Measurements from ENCODE around the gene FAM174B.

FAM174B gene

GRCh38 chr15:92579931-92580470, 75.6 kb downstream of the FAM174B start:
- no peaks in the 10 kb centered on the region for H3K79me2 ChIP-seq (ENCODE audit: insufficient read depth, low read length)
- no peak overlapping the region for H3K9ac ChIP-seq (ENCODE audit: low read depth, low read length, poor library complexity, severe bottlenecking)
- H2AFZ ChIP-seq (ENCODE audit: low read length), result no peak overlapping the region
- H3K27me3 ChIP-seq (ENCODE audit: insufficient read depth, low read length, poor library complexity, severe bottlenecking), result no peaks in the 10 kb centered on the region
- no peaks in the 10 kb centered on the region for H3K9me3 ChIP-seq (ENCODE audit: insufficient read depth, low read depth, low read length)
- H4K20me1 ChIP-seq (ENCODE audit: insufficient read depth, low read length, poor library complexity, severe bottlenecking), result no peaks in the 10 kb centered on the region
- no peak overlapping the region for H3K4me3 ChIP-seq (ENCODE audit: low read length, poor library complexity, severe bottlenecking)
- H3K4me2 ChIP-seq (ENCODE audit: low read depth, low read length, poor library complexity, severe bottlenecking), result no peak overlapping the region
- H3F3A ChIP-seq (ENCODE audit: low read depth), result no peaks in the 10 kb centered on the region
- no peaks in the 10 kb centered on the region for H3K9me2 ChIP-seq (replicated peaks; ENCODE audit: low read depth, low read length)
- TF ChIP-seq CTCF (conservative IDR thresholded peaks at IDR 0.05; ENCODE audit: low read length), result no peak
- TF ChIP-seq EZH2phosphoT487 (IDR thresholded peaks at IDR 0.05; ENCODE audit: borderline replicate concordance), result no peak
- no peaks in the 10 kb centered on the region for H3K36me3 ChIP-seq (ENCODE audit: insufficient read depth, low read length)
- no peaks in the 10 kb centered on the region for H3K4me1 ChIP-seq (ENCODE audit: insufficient read depth, low read length, poor library complexity, severe bottlenecking)

GRCh38 chr15:92579486-92579885, 76.1 kb downstream of the FAM174B start:
- Histone ChIP-seq H3K4me3 (ENCODE audit: low read length, poor library complexity, severe bottlenecking) (no peak overlapping the region), H3K36me3 (ENCODE audit: insufficient read depth, low read length) (no peaks in the 10 kb centered on the region), H4K20me1 (ENCODE audit: insufficient read depth, low read length, poor library complexity, severe bottlenecking) (no peaks in the 10 kb centered on the region), H3K27me3 (ENCODE audit: insufficient read depth, low read length, poor library complexity, severe bottlenecking) (no peaks in the 10 kb centered on the region), H2AFZ (ENCODE audit: low read length) (no peak overlapping the region), H3F3A (ENCODE audit: low read depth) (no peaks in the 10 kb centered on the region), H3K9me2 (replicated peaks; ENCODE audit: low read depth, low read length) (no peaks in the 10 kb centered on the region), H3K4me1 (ENCODE audit: insufficient read depth, low read length, poor library complexity, severe bottlenecking) (no peaks in the 10 kb centered on the region), H3K9ac (ENCODE audit: low read depth, low read length, poor library complexity, severe bottlenecking) (no peak overlapping the region), H3K4me2 (ENCODE audit: low read depth, low read length, poor library complexity, severe bottlenecking) (no peak overlapping the region), H3K79me2 (ENCODE audit: insufficient read depth, low read length) (no peaks in the 10 kb centered on the region), H3K9me3 (ENCODE audit: insufficient read depth, low read depth, low read length) (no peaks in the 10 kb centered on the region)
- no peak for TF ChIP-seq EZH2phosphoT487 (IDR thresholded peaks at IDR 0.05; ENCODE audit: borderline replicate concordance)
- no peak for TF ChIP-seq CTCF (conservative IDR thresholded peaks at IDR 0.05; ENCODE audit: low read length)

GRCh38 chr15:92578096-92578835, 77.3 kb downstream of the FAM174B start:
- H3F3A ChIP-seq (ENCODE audit: low read depth), result no peaks in the 10 kb centered on the region
- H2AFZ ChIP-seq (ENCODE audit: low read length), result no peak overlapping the region
- H3K36me3 ChIP-seq (ENCODE audit: insufficient read depth, low read length), result no peaks in the 10 kb centered on the region
- no peaks in the 10 kb centered on the region for H3K4me1 ChIP-seq (ENCODE audit: insufficient read depth, low read length, poor library complexity, severe bottlenecking)
- H3K9me2 ChIP-seq (replicated peaks; ENCODE audit: low read depth, low read length), result no peaks in the 10 kb centered on the region
- no peak for TF ChIP-seq EZH2phosphoT487 (IDR thresholded peaks at IDR 0.05; ENCODE audit: borderline replicate concordance)
- TF ChIP-seq CTCF (conservative IDR thresholded peaks at IDR 0.05; ENCODE audit: low read length), result no peak
- H3K9me3 ChIP-seq (ENCODE audit: insufficient read depth, low read depth, low read length), result no peaks in the 10 kb centered on the region
- no peak overlapping the region for H3K9ac ChIP-seq (ENCODE audit: low read depth, low read length, poor library complexity, severe bottlenecking)
- no peak overlapping the region for H3K4me2 ChIP-seq (ENCODE audit: low read depth, low read length, poor library complexity, severe bottlenecking)
- no peaks in the 10 kb centered on the region for H4K20me1 ChIP-seq (ENCODE audit: insufficient read depth, low read length, poor library complexity, severe bottlenecking)
- H3K79me2 ChIP-seq (ENCODE audit: insufficient read depth, low read length), result no peaks in the 10 kb centered on the region
- no peak overlapping the region for H3K4me3 ChIP-seq (ENCODE audit: low read length, poor library complexity, severe bottlenecking)
- no peaks in the 10 kb centered on the region for H3K27me3 ChIP-seq (ENCODE audit: insufficient read depth, low read length, poor library complexity, severe bottlenecking)
